Colonic mucosa (tissue), 4 donors: ENCODE data around the gene NAPEPLD. TPM values are rescaled to one million over a fixed set of nuclear protein-coding genes. Genes with fewer than 3 reads are reported as not detected.
"Not testable (repeated sequence)": the region's sequence is repeated elsewhere in the genome, so short reads cannot be mapped to it uniquely, and the experiment has no call there.

Experiments used
- DNase-seq: peaks from one replicate; pipeline ENCODE4 v3.0.0-alpha.2; 2020
- H3K27ac ChIP-seq: fragments of 200-600 bp; one replicate; pipeline ENCODE4 v1.8.0; 2021
- H3K27me3 ChIP-seq: fragments of 200-600 bp; one replicate; pipeline ENCODE4 v1.8.0; 2021
- H3K36me3 ChIP-seq: fragments of 200-600 bp; one replicate; pipeline ENCODE4 v1.8.0; 2021
- H3K4me1 ChIP-seq: fragments of 200-600 bp; one replicate; pipeline ENCODE4 v1.8.0; 2021; ENCODE audit warnings: mild to moderate bottlenecking
- H3K4me3 ChIP-seq: fragments of 200-600 bp; one replicate; pipeline ENCODE4 v1.8.0; 2021
- H3K9ac ChIP-seq, 2 donors: one replicate each; pipeline ENCODE4 v1.7.0; 2013; ENCODE audit warnings: control low read depth in 2 of 2, low read depth in 2 of 2, low read length in 2 of 2
- H3K9me3 ChIP-seq: fragments of 200-600 bp; one replicate; pipeline ENCODE4 v1.8.0; 2021
- intact Hi-C: fragments of 100-400 bp; cut with DNase I; formaldehyde crosslinking; loops from one replicate; pipeline ENCODE4 v1.14.1; 2022
- total RNA-seq, 2 donors: library from RNA; stranded (reverse); fragmentation: NEBNext Ultra II Directional in 1 of 2; extraction: Animal tissue kit (Norgen Biotek cat#: 25700) in 1 of 2; gene quantifications; one replicate each; pipeline ENCODE4 v1.2.1, GENCODE V29; 2021
- TF ChIP-seq, protein P1 (sequence below): fragments of 200-600 bp; IDR thresholded peaks from one replicate; pipeline ENCODE4 v1.8.0; 2022; ENCODE audit warnings: antibody characterized with exemption, mild to moderate bottlenecking
- donor health status: healthy.
- donor health status: DM: no; HTN: no; CAD: no.
- donor health status: DM: no; HTN: no; CAD: no.

Gene NAPEPLD
- total RNA-seq, 2 donors from 2014 or later: 61.4 to 64.6 TPM

DNA sequence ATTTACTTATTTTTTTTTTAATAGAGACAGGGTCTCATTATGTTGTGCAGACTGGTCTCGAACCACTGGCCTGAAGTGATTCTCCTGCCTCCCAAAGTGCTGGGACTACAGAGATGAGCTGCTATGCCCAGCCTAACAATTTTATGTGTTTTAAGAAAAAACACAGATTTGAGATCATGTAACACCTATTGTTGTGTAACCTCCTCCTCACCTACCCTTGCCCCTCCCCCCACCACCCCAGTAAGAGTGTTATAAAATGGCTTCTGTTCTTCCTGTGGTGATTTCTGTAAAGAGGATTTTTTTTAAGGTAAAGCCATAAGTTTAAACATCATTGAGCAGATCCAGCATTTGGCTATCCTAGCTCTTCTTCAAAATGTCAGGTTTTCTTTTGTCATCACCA is 66.4 kb downstream of the NAPEPLD start:
- intact Hi-C loops: no loop called here
- no peaks in the 10 kb centered on the region for H3K27me3 ChIP-seq
- TF ChIP-seq, protein P1, sequence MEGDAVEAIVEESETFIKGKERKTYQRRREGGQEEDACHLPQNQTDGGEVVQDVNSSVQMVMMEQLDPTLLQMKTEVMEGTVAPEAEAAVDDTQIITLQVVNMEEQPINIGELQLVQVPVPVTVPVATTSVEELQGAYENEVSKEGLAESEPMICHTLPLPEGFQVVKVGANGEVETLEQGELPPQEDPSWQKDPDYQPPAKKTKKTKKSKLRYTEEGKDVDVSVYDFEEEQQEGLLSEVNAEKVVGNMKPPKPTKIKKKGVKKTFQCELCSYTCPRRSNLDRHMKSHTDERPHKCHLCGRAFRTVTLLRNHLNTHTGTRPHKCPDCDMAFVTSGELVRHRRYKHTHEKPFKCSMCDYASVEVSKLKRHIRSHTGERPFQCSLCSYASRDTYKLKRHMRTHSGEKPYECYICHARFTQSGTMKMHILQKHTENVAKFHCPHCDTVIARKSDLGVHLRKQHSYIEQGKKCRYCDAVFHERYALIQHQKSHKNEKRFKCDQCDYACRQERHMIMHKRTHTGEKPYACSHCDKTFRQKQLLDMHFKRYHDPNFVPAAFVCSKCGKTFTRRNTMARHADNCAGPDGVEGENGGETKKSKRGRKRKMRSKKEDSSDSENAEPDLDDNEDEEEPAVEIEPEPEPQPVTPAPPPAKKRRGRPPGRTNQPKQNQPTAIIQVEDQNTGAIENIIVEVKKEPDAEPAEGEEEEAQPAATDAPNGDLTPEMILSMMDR: no peak
- no peak overlapping the region for H3K4me3 ChIP-seq
- no peak for DNase-seq
- no peak overlapping the region for H3K27ac ChIP-seq
- H3K9ac ChIP-seq: no peak overlapping the region
- H3K9me3 ChIP-seq: no peaks in the 10 kb centered on the region
- peaks cover 5% of the 10 kb centered on the region for H3K36me3 ChIP-seq
- no peaks in the 10 kb centered on the region for H3K4me1 ChIP-seq

DNA sequence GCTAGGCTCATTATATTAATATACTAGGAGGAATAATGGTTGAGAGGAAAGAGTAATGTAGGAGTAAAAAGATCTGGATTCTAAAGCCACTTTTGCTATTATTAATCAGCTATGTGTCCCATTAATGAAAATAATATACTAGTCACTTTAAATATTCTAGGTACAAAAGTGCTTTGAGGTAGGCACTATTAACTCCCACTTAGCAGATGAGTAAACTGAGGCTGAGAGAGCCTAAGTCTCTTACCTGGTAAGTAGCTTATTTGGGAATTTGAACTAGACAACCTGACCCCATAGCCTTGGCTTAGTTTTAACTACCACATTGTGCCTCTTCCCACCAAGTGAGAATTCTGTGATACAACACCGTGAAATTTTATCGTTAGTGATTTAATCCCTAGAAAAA is 68.0 kb downstream of the NAPEPLD start:
- Histone ChIP-seq H3K27ac (no peak overlapping the region), H3K9ac (no peak overlapping the region), H3K36me3 (peaks cover 5% of the 10 kb centered on the region), H3K9me3 (no peaks in the 10 kb centered on the region), H3K4me1 (peaks cover 3% of the 10 kb centered on the region), H3K4me3 (no peak overlapping the region), H3K27me3 (no peaks in the 10 kb centered on the region)
- TF ChIP-seq, protein P1: no peak
- intact Hi-C loops: no loop called here
- no peak for DNase-seq

DNA sequence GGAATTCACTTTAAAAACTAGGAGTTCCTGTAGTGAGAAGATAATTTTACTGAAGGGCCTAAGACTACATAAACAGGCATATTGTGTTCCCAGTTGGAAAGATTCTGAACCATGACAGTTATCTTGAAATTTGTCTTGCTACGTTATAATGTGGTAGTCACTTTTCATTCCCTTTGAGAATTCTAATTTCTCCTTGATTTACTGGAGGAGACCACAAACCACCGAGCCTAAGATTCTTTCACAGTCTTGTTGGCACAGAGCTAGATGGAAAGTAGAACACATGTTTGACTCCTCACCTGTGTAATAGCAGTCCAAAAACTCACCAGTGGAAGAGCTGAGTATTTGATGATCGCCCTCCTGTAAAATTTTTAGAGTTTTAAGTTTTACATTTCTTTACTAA is 69.1 kb downstream of the NAPEPLD start:
- TF ChIP-seq, protein P1: no peak
- no peak overlapping the region for H3K4me3 ChIP-seq
- no peaks in the 10 kb centered on the region for H3K27me3 ChIP-seq
- no peak overlapping the region for H3K27ac ChIP-seq
- H3K4me1 ChIP-seq: peaks cover 3% of the 10 kb centered on the region
- peaks cover 5% of the 10 kb centered on the region for H3K36me3 ChIP-seq
- H3K9ac ChIP-seq: no peak overlapping the region
- no peaks in the 10 kb centered on the region for H3K9me3 ChIP-seq
- no peak for DNase-seq
- intact Hi-C loops: no loop called here

DNA sequence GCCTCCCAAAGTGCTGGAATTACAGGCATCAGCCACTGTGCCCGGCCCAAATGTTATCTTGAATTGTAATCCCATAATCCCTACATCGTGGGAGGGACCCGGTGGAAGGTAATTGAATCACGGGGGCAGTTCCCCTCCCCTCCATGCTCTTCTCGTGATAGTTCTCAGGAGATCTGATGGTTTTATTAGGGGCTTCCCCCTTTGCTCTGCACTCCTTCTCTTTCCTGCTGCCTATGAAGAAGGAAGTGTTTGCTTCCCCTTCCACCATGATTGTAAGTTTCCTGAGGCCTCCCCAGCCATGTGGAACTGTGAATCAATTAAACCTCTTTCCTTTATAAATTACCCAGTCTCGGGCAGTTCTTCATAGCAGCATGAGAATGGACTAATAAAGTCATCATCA is 70.7 kb downstream of the NAPEPLD start:
- intact Hi-C loops, H3K27ac ChIP-seq, H3K4me1 ChIP-seq, H3K9ac ChIP-seq, H3K4me3 ChIP-seq, H3K36me3 ChIP-seq, DNase-seq, H3K27me3 ChIP-seq, H3K9me3 ChIP-seq: not testable (repeated sequence)

DNA sequence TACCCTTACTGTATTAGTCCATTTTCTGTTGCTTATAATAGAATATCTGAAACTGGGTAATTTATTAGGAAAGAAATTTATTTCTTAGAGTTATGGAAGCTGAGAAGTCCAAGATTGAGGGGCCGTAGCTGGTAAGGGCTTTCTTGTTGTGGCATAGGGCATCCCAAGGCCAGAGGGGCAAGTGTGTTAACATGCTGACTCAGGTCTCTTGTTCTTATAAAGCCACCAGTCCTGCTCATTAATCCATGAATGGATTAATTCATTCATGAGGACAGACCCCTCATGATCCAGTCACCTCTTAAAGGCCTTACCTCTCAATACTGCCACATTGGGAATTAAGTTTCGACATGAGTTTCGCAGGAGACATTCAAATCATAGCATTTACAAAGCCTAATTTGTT is 71.6 kb downstream of the NAPEPLD start:
- H3K27ac ChIP-seq: no peak overlapping the region
- H3K4me3 ChIP-seq: no peak overlapping the region
- TF ChIP-seq, protein P1: no peak
- no peak overlapping the region for H3K9ac ChIP-seq
- intact Hi-C loops: no loop called here
- no peak for DNase-seq
- no peaks in the 10 kb centered on the region for H3K36me3 ChIP-seq
- H3K27me3 ChIP-seq: no peaks in the 10 kb centered on the region
- H3K9me3 ChIP-seq: no peaks in the 10 kb centered on the region
- peaks cover 9% of the 10 kb centered on the region for H3K4me1 ChIP-seq

DNA sequence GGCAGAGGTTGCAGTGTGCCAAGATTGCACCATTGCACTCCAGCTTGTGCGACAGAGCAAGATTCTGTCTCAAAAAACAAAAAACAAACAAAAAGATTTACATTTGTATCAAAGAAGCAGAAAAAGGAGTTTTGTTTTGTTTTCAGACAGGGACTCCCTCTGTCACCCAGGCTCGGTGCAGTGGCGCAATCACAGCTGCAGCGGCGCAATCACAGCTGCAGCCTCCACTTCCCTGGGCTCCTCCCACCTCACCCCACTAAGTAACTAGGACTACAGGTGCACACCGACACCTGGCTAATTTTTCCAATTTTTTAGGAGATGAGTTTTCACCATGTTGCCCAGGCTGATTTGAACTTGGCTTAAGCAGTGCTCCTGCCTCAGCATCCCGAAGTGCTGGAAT is 72.1 kb downstream of the NAPEPLD start:
- H3K36me3 ChIP-seq: no peaks in the 10 kb centered on the region
- no peak overlapping the region for H3K4me3 ChIP-seq
- intact Hi-C loops: no loop called here
- TF ChIP-seq, protein P1: no peak
- no peak overlapping the region for H3K9ac ChIP-seq
- no peaks in the 10 kb centered on the region for H3K27me3 ChIP-seq
- DNase-seq: no peak
- peaks cover 9% of the 10 kb centered on the region for H3K4me1 ChIP-seq
- no peaks in the 10 kb centered on the region for H3K9me3 ChIP-seq
- H3K27ac ChIP-seq: no peak overlapping the region
